Transverse colon (tissue), 4 donors: ENCODE measurements around the gene SDK1. TPM values are rescaled to one million over a fixed set of nuclear protein-coding genes. Genes with fewer than 3 reads are reported as not detected.
"Not testable (repeated sequence)": the region's sequence is repeated elsewhere in the genome, so short reads cannot be mapped to it uniquely, and the experiment has no call there.

ENCODE experiments used
- DNase-seq: peaks from one replicate; pipeline ENCODE4 v3.0.0-alpha.2; 2019
- H3K27ac ChIP-seq, 4 donors: fragments of 200-600 bp; sonication (generic); 2 replicates each; pipeline ENCODE4 v1.5.1; 2016 to 2018; ENCODE audit warnings: inconsistent platforms in 4 of 4
- H3K27me3 ChIP-seq: fragments of 200-600 bp; sonication (generic); 2 replicates; pipeline ENCODE4 v1.5.1; 2017; ENCODE audit warnings: inconsistent platforms
- H3K36me3 ChIP-seq, 4 donors: fragments of 200-600 bp; sonication (generic); 2 replicates each; pipeline ENCODE4 v1.5.1; 2017 to 2019; ENCODE audit warnings: inconsistent platforms in 4 of 4
- H3K4me1 ChIP-seq, 4 donors: fragments of 200-600 bp; sonication (generic); 2 replicates each; pipeline ENCODE4 v1.5.1; 2017 to 2020; ENCODE audit warnings: inconsistent platforms in 4 of 4
- H3K4me3 ChIP-seq, 4 donors: fragments of 200-600 bp; sonication (generic); 1 replicate in 1 of 4; 2 replicates in 3 of 4; pipeline versions ENCODE4 v1.5.1 to v1.6.1; 2017 to 2019; ENCODE audit warnings: inconsistent platforms in 4 of 4
- H3K9me3 ChIP-seq, 2 donors: fragments of 200-600 bp; sonication (generic); 2 replicates each; pipeline ENCODE4 v1.5.1; 2017 to 2019; ENCODE audit warnings: inconsistent platforms in 2 of 2
- CTCF ChIP-seq, 5 experiments: fragments of 200-600 bp in 3 of 5; fragments of 450-650 bp in 2 of 5; sonication (generic) in 3 of 5; IDR thresholded peaks; 1 replicate in 2 of 5; 2 replicates in 3 of 5; pipeline ENCODE4 v1.5.1; 2016 to 2017; ENCODE audit warnings: antibody characterized with exemption in 5 of 5, inconsistent platforms in 3 of 5, mild to moderate bottlenecking in 2 of 5, moderate library complexity in 1 of 5
- EP300 ChIP-seq: sonication (generic); formaldehyde crosslinking; IDR thresholded peaks from one replicate; pipeline ENCODE4 v1.6.1; 2017; ENCODE audit warnings: antibody characterized with exemption, low read depth
- POLR2A ChIP-seq: fragments of 450-650 bp; IDR thresholded peaks from one replicate; pipeline ENCODE4 v1.6.1; 2016; ENCODE audit warnings: antibody characterized with exemption, mild to moderate bottlenecking, moderate library complexity
- POLR2AphosphoS5 ChIP-seq, 3 donors: sonication (generic); formaldehyde crosslinking; IDR thresholded peaks; one replicate each; pipeline ENCODE4 v1.6.1; 2016; ENCODE audit warnings: antibody characterized with exemption in 3 of 3
- WGBS, 2 donors: methylation state at CpG; one replicate each; pipeline ENCODE4 v1.1.5; 2018; ENCODE audit warnings: low coverage in 1 of 2; 5-methylcytosine and 5-hydroxymethylcytosine counted together
- in situ Hi-C, 4 donors: fragments of 200-750 bp; cut with MboI; loops; one replicate each; pipeline versions ENCODE4 v1.15.0 to v1.15.1; 2017; ENCODE audit warnings: low sequenced_read_pairs in 3 of 4, low pct_ligation_motif_present in 1 of 4, low pct_unique_long_range_greater_than_20kb in 1 of 4
- intact Hi-C: fragments of 100-400 bp; cut with DNase I; formaldehyde crosslinking; loops from one replicate; pipeline ENCODE4 v1.15.1; 2023; ENCODE audit warnings: low total_unique reads
- total RNA-seq, 4 donors: library from RNA; depleted of rRNA; stranded (reverse); fragments of >200 nt; gene quantifications; one replicate each; pipeline ENCODE4 v1.1.0, GENCODE V29; 2016

The SDK1 gene
- total RNA-seq, 4 donors from 2014 or later: 4.0 to 8.6 (median 5.4) TPM

- in situ Hi-C loops: no loop called here
- no peaks in the 10 kb centered on the region for H3K27me3 ChIP-seq
- H3K4me3 ChIP-seq: no peak overlapping the region
- no peak for DNase-seq
- intact Hi-C loops: no loop called here
- no peak for TF ChIP-seq POLR2A
- no peak for TF ChIP-seq POLR2AphosphoS5 (IDR thresholded peaks at IDR 0.05)
- TF ChIP-seq EP300: no peak
- TF ChIP-seq CTCF (IDR thresholded peaks at IDR 0.05): no peak
- WGBS, 2 donors: 83 to 85% methylated on average over 2 of the region's 2 CpGs
- H3K36me3 ChIP-seq: no peaks in the 10 kb centered on the region
- no peak overlapping the region for H3K27ac ChIP-seq
- no peaks in the 10 kb centered on the region for H3K4me1 ChIP-seq
- no peaks in the 10 kb centered on the region for H3K9me3 ChIP-seq
Measured at GRCh38 chr7:3697472-3697871, 396.4 kb downstream of the SDK1 start.

- no peak overlapping the region for H3K27ac ChIP-seq
- 86 to 90% methylated on average over 1 of the region's 1 CpG for WGBS, 2 donors
- H3K36me3 ChIP-seq: no peaks in the 10 kb centered on the region
- no peak for DNase-seq
- in situ Hi-C loops: no loop called here
- peaks cover 7 to 12% of the 10 kb centered on the region in 2 donors for H3K9me3 ChIP-seq
- TF ChIP-seq POLR2A: no peak
- no peak for TF ChIP-seq POLR2AphosphoS5 (IDR thresholded peaks at IDR 0.05)
- no peak for TF ChIP-seq EP300
- TF ChIP-seq CTCF (IDR thresholded peaks at IDR 0.05): no peak
- H3K27me3 ChIP-seq: no peaks in the 10 kb centered on the region
- H3K4me1 ChIP-seq: no peaks in the 10 kb centered on the region
- H3K4me3 ChIP-seq: no peak overlapping the region
- intact Hi-C loops: no loop called here
Measured at GRCh38 chr7:3705258-3705657, 404.2 kb downstream of the SDK1 start.

GRCh38 chr7:3706091-3706490, 405.0 kb downstream of the SDK1 start:
- H3K4me1 ChIP-seq, H3K36me3 ChIP-seq, H3K4me3 ChIP-seq, H3K27ac ChIP-seq, H3K27me3 ChIP-seq, intact Hi-C loops, in situ Hi-C loops, DNase-seq: not testable (repeated sequence)
- H3K9me3 ChIP-seq: peaks cover 7 to 12% of the 10 kb centered on the region in 2 donors
- WGBS, 2 donors: 89% methylated on average over 2 of the region's 2 CpGs; no CpG with 5 or more reads in 1 of the 2 donors

- no peaks in the 10 kb centered on the region for H3K36me3 ChIP-seq
- H3K27ac ChIP-seq: no peak overlapping the region
- WGBS, 2 donors: 50 to 64% methylated on average over 1 of the region's 1 CpG
- in situ Hi-C loops (no loop called here), intact Hi-C loops (no loop called here)
- TF ChIP-seq POLR2A: no peak
- no peak for TF ChIP-seq POLR2AphosphoS5 (IDR thresholded peaks at IDR 0.05)
- TF ChIP-seq CTCF (IDR thresholded peaks at IDR 0.05): no peak
- no peak for TF ChIP-seq EP300
- no peaks in the 10 kb centered on the region for H3K27me3 ChIP-seq
- no peak overlapping the region for H3K4me3 ChIP-seq
- H3K9me3 ChIP-seq: peaks cover 1 to 4% of the 10 kb centered on the region in 2 donors
- no peak for DNase-seq
- H3K4me1 ChIP-seq: peaks cover 0 to 4% (median 0%) of the 10 kb centered on the region in 4 donors
Measured at GRCh38 chr7:3710122-3710521, 409.1 kb downstream of the SDK1 start.

- TF ChIP-seq CTCF (IDR thresholded peaks at IDR 0.05) (no peak), POLR2A (no peak), POLR2AphosphoS5 (IDR thresholded peaks at IDR 0.05) (no peak), EP300 (no peak)
- Histone ChIP-seq H3K27me3 (no peaks in the 10 kb centered on the region), H3K27ac (no peak overlapping the region), H3K4me1 (peaks cover 0 to 4% (median 0%) of the 10 kb centered on the region in 4 donors), H3K36me3 (no peaks in the 10 kb centered on the region), H3K9me3 (peaks cover 0 to 4% of the 10 kb centered on the region in 2 donors), H3K4me3 (no peak overlapping the region)
- in situ Hi-C loops (no loop called here), intact Hi-C loops (no loop called here)
- no peak for DNase-seq
- WGBS, 2 donors: 29 to 44% methylated on average over 5 of the region's 5 CpGs
Measured at GRCh38 chr7:3710531-3710930, 409.5 kb downstream of the SDK1 start.
